Measurements from ENCODE around the gene IL16. TPM values are rescaled to one million over a fixed set of nuclear protein-coding genes. Genes with fewer than 3 reads are reported as not detected.

The IL16 gene
- total and polyA plus RNA-seq, 11 donors: 1.2 to 21.6 (median 3.7) TPM

- intact Hi-C loops (cut with DNase I): no loop called here
- TF ChIP-seq POLR2A (IDR thresholded peaks at IDR 0.05): no peak
- no peak for TF ChIP-seq CTCF (IDR thresholded peaks at IDR 0.05)
- WGBS, 4 donors: 81 to 96% (median 89%) methylated on average over 2 of the region's 2 CpGs
- Histone ChIP-seq H3K36me3 (no peaks in the 10 kb centered on the region), H3K9me3 (peaks cover 0 to 25% (median 15%) of the 10 kb centered on the region in 12 donors), H3K4me3 (no peak overlapping the region), H3K4me1 (peaks cover 0 to 4% (median 0%) of the 10 kb centered on the region in 12 donors), H3K27ac (no peak overlapping the region), H3K27me3 (peaks cover 0 to 10% (median 0%) of the 10 kb centered on the region in 9 donors)
- DNase-seq: no peak
- no peak for ATAC-seq
These were observed 18.9 kb downstream of the IL16 start for GRCh38 chr15:81215531-81215930.

- H3K9me3 ChIP-seq: peaks cover 0 to 25% (median 15%) of the 10 kb centered on the region in 12 donors
- H3K27ac ChIP-seq: no peak overlapping the region
- ATAC-seq: no peak
- TF ChIP-seq CTCF (IDR thresholded peaks at IDR 0.05) (no peak), POLR2A (IDR thresholded peaks at IDR 0.05) (no peak)
- peaks cover 0 to 10% (median 0%) of the 10 kb centered on the region in 9 donors for H3K27me3 ChIP-seq
- intact Hi-C loops (cut with DNase I): no loop called here
- no peaks in the 10 kb centered on the region for H3K36me3 ChIP-seq
- WGBS, 4 donors: 61 to 79% (median 67%) methylated on average over 1 to 2 of the region's 2 CpGs
- DNase-seq: no peak
- H3K4me1 ChIP-seq: peaks cover 0 to 8% (median under 1%) of the 10 kb centered on the region in 12 donors
- H3K4me3 ChIP-seq: no peak overlapping the region
These were observed 19.3 kb downstream of the IL16 start for GRCh38 chr15:81215983-81216382.

- Histone ChIP-seq H3K27me3 (peaks cover 0 to 10% (median 0%) of the 10 kb centered on the region in 9 donors), H3K36me3 (no peaks in the 10 kb centered on the region), H3K4me1 (peaks cover 0 to 13% (median 5%) of the 10 kb centered on the region in 12 donors), H3K9me3 (peaks cover 0 to 25% (median 15%) of the 10 kb centered on the region in 12 donors), H3K27ac (peak overlapping the region in 1 of 12 donors; percentile 3), H3K4me3 (no peak overlapping the region)
- ATAC-seq: peak in 1 of 4 donors; percentile 62
- TF ChIP-seq CTCF (IDR thresholded peaks at IDR 0.05) (no peak), POLR2A (IDR thresholded peaks at IDR 0.05) (no peak)
- WGBS, 4 donors: 65 to 81% (median 69%) methylated on average over 2 to 3 of the region's 3 CpGs
- peak in 2 of 5 donors; percentile 46 to 48 for DNase-seq
- intact Hi-C loops (cut with DNase I): no loop called here
These were observed 19.7 kb downstream of the IL16 start for GRCh38 chr15:81216422-81216821.

- H3K4me1 ChIP-seq: peaks cover 0 to 39% (median 14%) of the 10 kb centered on the region in 12 donors
- peaks cover 0 to 10% (median 0%) of the 10 kb centered on the region in 9 donors for H3K27me3 ChIP-seq
- intact Hi-C loops (cut with DNase I): loop anchor here in 2 of 10 donors (5.0 to 10.0 kb wide), 2 partner anchors 57 to 59 kb away; no protein-coding TSS in a partner anchor
- 38 to 52% (median 45%) methylated on average over 1 of the region's 1 CpG for WGBS, 4 donors
- no peak overlapping the region for H3K4me3 ChIP-seq
- H3K36me3 ChIP-seq: peaks cover 0 to 4% (median 0%) of the 10 kb centered on the region in 9 donors
- TF ChIP-seq CTCF (IDR thresholded peaks at IDR 0.05) (no peak), POLR2A (IDR thresholded peaks at IDR 0.05) (no peak)
- H3K9me3 ChIP-seq: no peaks in the 10 kb centered on the region
- ATAC-seq (peak in 3 of 4 donors; percentile 9 to 49 (median 12)), DNase-seq (no peak)
- peak overlapping the region in 6 of 12 donors; percentile 7 to 53 (median 24) for H3K27ac ChIP-seq
These were observed 24.8 kb downstream of the IL16 start for GRCh38 chr15:81221449-81221848.
